Fibroblast of lung (primary cell): ENCODE results near the gene TBPL2. TPM values are rescaled to one million over a fixed set of nuclear protein-coding genes. Genes with fewer than 3 reads are reported as not detected.
"Not testable (repeated sequence)": the region's sequence is repeated elsewhere in the genome, so short reads cannot be mapped to it uniquely, and the experiment has no call there.

ENCODE experiments used
- DNase-seq, 2 donors: peaks; one replicate each; pipeline versions ENCODE4 v3.0.0 to v3.0.0-alpha.2; 2010; ENCODE audit warnings: low read depth in 2 of 2
- H2AFZ ChIP-seq: 2 replicates; pipeline ENCODE4 v1.5.1; 2012; ENCODE audit warnings: low read length, control low read depth, inconsistent platforms
- H3K27ac ChIP-seq: 2 replicates; pipeline ENCODE4 v1.5.1; 2011; ENCODE audit warnings: low read length, control low read depth; ENCODE audit not compliant: insufficient read depth
- H3K27me3 ChIP-seq: 2 replicates; pipeline ENCODE4 v1.5.1; 2011; ENCODE audit warnings: mild to moderate bottlenecking, low read length; ENCODE audit not compliant: control insufficient read depth, insufficient read depth
- H3K36me3 ChIP-seq: 2 replicates; pipeline ENCODE4 v1.5.1; 2011; ENCODE audit warnings: low read length; ENCODE audit not compliant: control insufficient read depth, insufficient read depth
- H3K4me1 ChIP-seq: 2 replicates; pipeline ENCODE4 v1.5.1; 2011; ENCODE audit warnings: low read length; ENCODE audit not compliant: control insufficient read depth, insufficient read depth; ENCODE audit errors: extremely low read depth
- H3K4me2 ChIP-seq: 2 replicates; pipeline ENCODE4 v1.5.1; 2011; ENCODE audit warnings: low read length, control low read depth; ENCODE audit not compliant: insufficient read depth; ENCODE audit errors: extremely low read depth
- H3K4me3 ChIP-seq, 4 experiments: fragments of 200-600 bp in 1 of 4; sonication (generic) in 1 of 4; replicated peaks in 1 of 4; 2 replicates each; pipeline ENCODE4 v1.5.1; 2011 to 2016; ENCODE audit warnings: low read length in 4 of 4, low read depth in 3 of 4, mild to moderate bottlenecking in 3 of 4, control low read depth in 2 of 4, inconsistent platforms in 1 of 4, mixed read lengths in 1 of 4; ENCODE audit not compliant: insufficient read depth in 1 of 4; ENCODE audit errors: control extremely low read depth in 1 of 4
- H3K79me2 ChIP-seq: 2 replicates; pipeline ENCODE4 v1.5.1; 2012; ENCODE audit warnings: mild to moderate bottlenecking, low read length, inconsistent platforms; ENCODE audit not compliant: control insufficient read depth, insufficient read depth
- H3K9ac ChIP-seq: 2 replicates; pipeline ENCODE4 v1.5.1; 2011; ENCODE audit warnings: mild to moderate bottlenecking, low read length, control low read depth; ENCODE audit not compliant: insufficient read depth
- H3K9me3 ChIP-seq: 2 replicates; pipeline ENCODE4 v1.5.1; 2012; ENCODE audit warnings: low read depth, low read length; ENCODE audit not compliant: control insufficient read depth, insufficient read depth
- H4K20me1 ChIP-seq: 2 replicates; pipeline ENCODE4 v1.5.1; 2011; ENCODE audit warnings: low read length; ENCODE audit not compliant: control insufficient read depth, insufficient read depth; ENCODE audit errors: extremely low read depth
- CTCF ChIP-seq, 2 donors: IDR thresholded peaks in 1 of 2; conservative IDR thresholded peaks in 1 of 2; 1 replicate in 1 of 2; 2 replicates in 1 of 2; pipeline ENCODE4 v1.5.1; 2011 to 2012; ENCODE audit warnings: low read length in 2 of 2, control low read depth in 1 of 2, inconsistent platforms in 1 of 2, low read depth in 1 of 2, mild to moderate bottlenecking in 1 of 2
- EZH2 ChIP-seq: IDR thresholded peaks from 2 replicates; pipeline ENCODE4 v1.5.1; 2012; ENCODE audit warnings: low read length, control low read depth, mild to moderate bottlenecking; ENCODE audit errors: missing control alignments
- polyA plus RNA-seq, 2 donors: library from polyadenylated mRNA; depleted of rRNA in 1 of 2; stranded (reverse) in 1 of 2; unstranded in 1 of 2; fragments of >200 nt; gene quantifications; 2 replicates each; pipeline ENCODE4 v1.2.1, GENCODE V29; 2011 to 2012; ENCODE audit warnings: missing spikeins in 1 of 2
- total RNA-seq: library from RNA; depleted of rRNA; stranded (reverse); fragments of >200 nt; gene quantifications from 2 replicates; pipeline ENCODE4 v1.2.1, GENCODE V29; 2014

TBPL2 gene
- total and polyA plus RNA-seq, 2 donors (not counting 1 experiment from before 2014, with no cell fraction given): not detected

GRCh38 chr14:55457496-55457895 is 17.1 kb upstream of the TBPL2 start:
- no peak overlapping the region for H2AFZ ChIP-seq
- no peak overlapping the region for H3K9ac ChIP-seq
- TF ChIP-seq CTCF (conservative IDR thresholded peaks at IDR 0.05 in 1 of 2, IDR thresholded peaks at IDR 0.05 in 1 of 2; ENCODE audit: low read depth in 1 of 2, low read length in 2 of 2): no peak
- TF ChIP-seq EZH2: no peak
- no peak overlapping the region for H3K4me2 ChIP-seq
- H3K36me3 ChIP-seq: no peaks in the 10 kb centered on the region
- H3K27ac ChIP-seq: no peak overlapping the region
- peaks cover 4% of the 10 kb centered on the region for H3K4me1 ChIP-seq
- H3K4me3 ChIP-seq: no peak overlapping the region
- H3K79me2 ChIP-seq: no peaks in the 10 kb centered on the region
- no peaks in the 10 kb centered on the region for H4K20me1 ChIP-seq
- no peak for DNase-seq
- H3K9me3 ChIP-seq: no peaks in the 10 kb centered on the region
- no peaks in the 10 kb centered on the region for H3K27me3 ChIP-seq

GRCh38 chr14:55456411-55456810 is 16.0 kb upstream of the TBPL2 start:
- not testable (repeated sequence) for H3K4me2 ChIP-seq, H3K27me3 ChIP-seq, H3K27ac ChIP-seq, H4K20me1 ChIP-seq, H3K9ac ChIP-seq, DNase-seq, H3K79me2 ChIP-seq, H3K4me3 ChIP-seq, H3K9me3 ChIP-seq, H3K36me3 ChIP-seq, H2AFZ ChIP-seq, H3K4me1 ChIP-seq

GRCh38 chr14:55454264-55455002 is 14.0 kb upstream of the TBPL2 start:
- no peaks in the 10 kb centered on the region for H3K27me3 ChIP-seq
- H3K4me1 ChIP-seq: peaks cover 11% of the 10 kb centered on the region
- H3K4me3 ChIP-seq: peak overlapping the region in 1 of 4 experiments; percentile 1
- no peaks in the 10 kb centered on the region for H4K20me1 ChIP-seq
- no peak overlapping the region for H2AFZ ChIP-seq
- TF ChIP-seq CTCF (conservative IDR thresholded peaks at IDR 0.05 in 1 of 2, IDR thresholded peaks at IDR 0.05 in 1 of 2; ENCODE audit: low read depth in 1 of 2, low read length in 2 of 2): no peak
- no peak for TF ChIP-seq EZH2
- no peaks in the 10 kb centered on the region for H3K79me2 ChIP-seq
- DNase-seq: peak; percentile 73 to 89
- H3K4me2 ChIP-seq: no peak overlapping the region
- H3K9me3 ChIP-seq: no peaks in the 10 kb centered on the region
- no peak overlapping the region for H3K9ac ChIP-seq
- no peaks in the 10 kb centered on the region for H3K36me3 ChIP-seq
- no peak overlapping the region for H3K27ac ChIP-seq
